Fibroblast of mammary gland (primary cell): ENCODE measurements around the gene CCDC92.

ENCODE experiments used
- DNase-seq: peaks from one replicate; pipeline ENCODE4 v3.0.0-alpha.2; 2010; ENCODE audit warnings: low read depth
- H3K4me3 ChIP-seq: 2 replicates; pipeline ENCODE4 v1.5.1; 2011; ENCODE audit warnings: low read depth, mild to moderate bottlenecking, low read length, moderate library complexity; ENCODE audit not compliant: control insufficient read depth
- TF ChIP-seq, protein P1 (sequence below): conservative IDR thresholded peaks from 2 replicates; pipeline ENCODE4 v1.5.1; 2011; ENCODE audit warnings: low read depth, low read length, inconsistent platforms; ENCODE audit not compliant: control insufficient read depth, insufficient read depth

CCDC92 gene

DNA sequence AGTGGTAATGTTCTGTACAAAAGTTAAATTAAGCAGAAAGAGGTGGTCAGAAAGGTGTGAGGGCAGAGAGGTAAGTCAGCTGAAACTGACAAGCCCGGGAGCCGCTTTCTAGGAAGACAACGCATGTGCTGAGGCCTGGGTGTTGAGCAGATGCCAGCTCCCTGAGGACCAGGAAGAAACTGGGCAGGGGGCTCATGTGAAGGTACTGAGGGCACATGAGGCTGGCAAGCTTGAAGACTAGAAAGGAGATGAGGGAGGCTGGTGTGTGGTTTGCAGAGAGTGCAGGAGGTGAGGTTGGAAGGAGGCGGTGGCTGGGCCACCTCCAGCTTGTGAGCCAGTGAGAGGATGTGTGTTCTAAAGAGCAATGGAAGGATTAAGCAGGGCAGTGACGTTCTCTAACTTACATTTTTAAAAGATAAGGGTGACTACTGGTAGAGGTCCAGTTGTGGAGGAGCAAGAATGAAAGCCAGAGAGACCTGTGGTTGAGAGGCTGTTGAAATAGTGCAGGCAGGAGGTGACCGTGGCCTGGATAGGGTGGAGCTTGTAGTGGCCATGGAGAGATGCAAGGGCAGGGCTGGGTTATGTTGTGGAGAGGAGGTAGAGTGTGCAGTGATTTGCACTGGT, 29.5 kb upstream of the CCDC92 start:
- no peak overlapping the region for H3K4me3 ChIP-seq
- TF ChIP-seq, protein P1, sequence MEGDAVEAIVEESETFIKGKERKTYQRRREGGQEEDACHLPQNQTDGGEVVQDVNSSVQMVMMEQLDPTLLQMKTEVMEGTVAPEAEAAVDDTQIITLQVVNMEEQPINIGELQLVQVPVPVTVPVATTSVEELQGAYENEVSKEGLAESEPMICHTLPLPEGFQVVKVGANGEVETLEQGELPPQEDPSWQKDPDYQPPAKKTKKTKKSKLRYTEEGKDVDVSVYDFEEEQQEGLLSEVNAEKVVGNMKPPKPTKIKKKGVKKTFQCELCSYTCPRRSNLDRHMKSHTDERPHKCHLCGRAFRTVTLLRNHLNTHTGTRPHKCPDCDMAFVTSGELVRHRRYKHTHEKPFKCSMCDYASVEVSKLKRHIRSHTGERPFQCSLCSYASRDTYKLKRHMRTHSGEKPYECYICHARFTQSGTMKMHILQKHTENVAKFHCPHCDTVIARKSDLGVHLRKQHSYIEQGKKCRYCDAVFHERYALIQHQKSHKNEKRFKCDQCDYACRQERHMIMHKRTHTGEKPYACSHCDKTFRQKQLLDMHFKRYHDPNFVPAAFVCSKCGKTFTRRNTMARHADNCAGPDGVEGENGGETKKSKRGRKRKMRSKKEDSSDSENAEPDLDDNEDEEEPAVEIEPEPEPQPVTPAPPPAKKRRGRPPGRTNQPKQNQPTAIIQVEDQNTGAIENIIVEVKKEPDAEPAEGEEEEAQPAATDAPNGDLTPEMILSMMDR: no peak
- peak; percentile 16 for DNase-seq

DNA sequence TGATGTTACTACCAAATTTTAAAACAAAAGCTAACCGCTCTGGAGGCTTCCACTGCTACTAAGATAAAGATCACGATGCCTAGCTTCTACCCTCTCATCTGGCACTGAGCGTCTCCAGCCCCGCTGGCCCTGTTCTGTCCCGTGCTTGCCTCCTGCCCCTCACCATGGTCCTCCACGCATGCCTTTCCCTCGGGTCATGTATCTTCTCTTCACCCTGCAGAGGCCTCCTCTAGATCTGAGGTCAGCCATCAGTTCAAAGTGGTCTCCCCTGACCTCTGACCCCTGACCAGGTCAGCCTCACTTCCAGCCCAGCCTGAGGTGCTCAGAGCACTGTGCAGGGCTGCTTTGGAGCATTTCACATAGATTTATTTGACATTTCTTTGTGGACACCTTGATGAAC, 28.7 kb upstream of the CCDC92 start:
- no peak for DNase-seq
- TF ChIP-seq, protein P1: no peak
- no peak overlapping the region for H3K4me3 ChIP-seq

DNA sequence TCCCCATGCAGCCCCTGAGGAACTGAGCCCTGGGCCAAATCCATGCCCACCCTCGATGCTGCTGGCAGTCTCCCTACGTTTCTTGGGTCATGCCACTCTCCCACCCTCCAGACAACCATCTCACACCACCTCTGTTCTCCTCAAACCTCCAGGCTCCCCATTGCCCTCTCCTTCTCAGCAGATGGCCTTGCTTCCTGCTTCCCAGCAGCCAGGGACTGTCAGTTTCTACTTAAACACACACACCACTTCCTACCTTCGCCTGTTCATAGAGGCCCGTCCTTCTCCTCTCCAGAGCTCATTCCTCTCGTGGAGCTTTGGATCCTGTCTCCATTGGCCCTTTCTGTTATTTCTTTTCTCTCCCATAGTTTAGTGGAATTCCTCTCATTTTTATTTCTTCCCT, 27.5 kb upstream of the CCDC92 start:
- no peak for DNase-seq
- no peak overlapping the region for H3K4me3 ChIP-seq
- TF ChIP-seq, protein P1: no peak

DNA sequence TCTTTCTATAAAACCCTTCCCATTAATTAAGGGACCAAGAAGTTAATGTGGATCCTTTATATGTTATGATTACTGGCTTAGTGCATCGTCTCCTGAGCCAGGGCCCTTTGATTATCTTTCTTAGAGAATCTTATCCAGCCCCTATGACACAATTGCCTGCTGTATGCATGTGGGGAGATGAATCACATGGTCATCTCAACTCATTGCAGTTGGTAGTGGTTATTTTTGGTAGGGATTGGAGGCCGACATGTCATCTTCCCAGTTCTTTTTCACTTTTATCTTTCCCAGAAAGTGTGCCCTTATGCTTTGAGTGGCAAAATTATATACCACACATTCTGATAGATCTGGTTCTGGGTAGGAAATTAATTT, 26.3 kb upstream of the CCDC92 start:
- no peak overlapping the region for H3K4me3 ChIP-seq
- TF ChIP-seq, protein P1: no peak
- DNase-seq: peak; percentile 54

DNA sequence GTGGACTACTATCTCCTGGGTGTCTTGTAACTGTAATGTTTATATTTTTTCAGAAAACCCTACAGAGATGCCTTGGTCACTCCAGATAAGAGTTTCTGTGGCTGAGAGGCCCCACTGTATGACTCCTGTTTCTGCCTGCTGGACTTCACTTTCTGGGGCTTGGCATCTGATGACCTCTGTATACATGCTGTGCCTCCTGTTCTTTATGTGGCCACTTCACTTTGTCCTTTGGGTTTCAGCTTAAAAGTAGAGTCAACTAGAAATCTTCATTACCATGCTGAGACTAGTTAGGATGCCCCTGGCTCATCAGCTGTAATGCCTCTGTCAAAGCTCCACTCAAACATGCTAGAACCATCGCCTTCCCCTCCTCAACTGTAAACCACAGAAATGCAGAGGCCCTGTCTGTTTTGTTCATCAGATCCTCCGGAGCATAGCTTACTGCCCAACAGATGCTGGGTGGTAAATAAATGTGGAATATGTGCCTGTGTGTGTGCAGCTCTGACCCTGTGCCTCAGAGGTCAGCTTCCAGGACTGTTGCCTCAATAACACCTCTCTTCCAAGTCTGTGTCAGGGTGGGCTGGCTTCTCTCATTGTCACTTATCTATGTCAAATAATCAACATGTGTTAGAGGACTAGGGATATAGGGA, 25.8 kb upstream of the CCDC92 start:
- TF ChIP-seq, protein P1: no peak
- H3K4me3 ChIP-seq: no peak overlapping the region
- no peak for DNase-seq

DNA sequence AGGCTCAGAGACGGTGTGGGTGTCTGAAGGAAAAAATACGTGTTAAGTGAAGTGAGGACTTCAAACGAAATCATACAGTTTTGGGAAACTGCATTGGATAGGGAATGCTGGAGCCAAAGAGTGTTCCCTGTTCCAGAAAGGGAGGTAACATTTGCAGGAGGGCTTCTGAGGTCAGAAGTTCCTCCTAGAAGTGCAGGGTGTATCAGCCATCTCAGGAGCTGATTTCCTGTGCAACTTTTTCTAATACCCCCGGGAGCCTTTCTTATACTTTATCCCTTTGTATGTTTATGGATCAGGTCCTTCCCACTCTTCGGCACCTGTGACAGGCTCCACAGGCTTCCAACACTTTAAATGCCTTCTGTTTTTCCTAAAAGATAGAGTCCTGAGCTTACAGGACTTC, 25.3 kb upstream of the CCDC92 start:
- no peak overlapping the region for H3K4me3 ChIP-seq
- TF ChIP-seq, protein P1: no peak
- no peak for DNase-seq
